Mesendoderm (in vitro differentiated cells): ENCODE measurements around the gene RPS6KA2.
"Not testable (repeated sequence)": the region's sequence is repeated elsewhere in the genome, so short reads cannot be mapped to it uniquely, and the experiment has no call there.

Source experiments
- DNase-seq: peaks from one replicate; pipeline ENCODE4 v3.0.0; 2013
- H2AK5ac ChIP-seq: 2 replicates; pipeline ENCODE4 v1.6.1; 2013; ENCODE audit warnings: low read length, inconsistent platforms
- H2BK120ac ChIP-seq: 2 replicates; pipeline ENCODE4 v1.6.1; 2013; ENCODE audit warnings: low read depth, mild to moderate bottlenecking, low read length, moderate library complexity, mixed read lengths
- H2BK15ac ChIP-seq: replicated peaks from 2 replicates; pipeline ENCODE4 v1.6.1; 2013; ENCODE audit warnings: low read depth, mild to moderate bottlenecking, moderate library complexity
- H2BK5ac ChIP-seq: 2 replicates; pipeline ENCODE4 v1.6.1; 2013; ENCODE audit warnings: low read length, inconsistent platforms
- H3K18ac ChIP-seq: 2 replicates; pipeline ENCODE4 v1.6.1; 2013; ENCODE audit warnings: mild to moderate bottlenecking, low read length, mixed read lengths
- H3K23ac ChIP-seq: one replicate; pipeline ENCODE4 v1.6.1; 2013; ENCODE audit warnings: low read length
- H3K27ac ChIP-seq: 2 replicates; pipeline ENCODE4 v1.5.1; 2013; ENCODE audit warnings: low read depth, mild to moderate bottlenecking, inconsistent platforms, low read length, moderate library complexity
- H3K27me3 ChIP-seq: 2 replicates; pipeline ENCODE4 v1.6.1; 2013; ENCODE audit warnings: low read length, control low read depth, mild to moderate bottlenecking, inconsistent platforms; ENCODE audit not compliant: insufficient read depth, poor library complexity
- H3K36me3 ChIP-seq: 2 replicates; pipeline ENCODE4 v1.6.1; 2013; ENCODE audit warnings: low read length, inconsistent platforms; ENCODE audit not compliant: control insufficient read depth, insufficient read depth
- H3K4ac ChIP-seq: one replicate; pipeline ENCODE4 v1.6.1; 2013; ENCODE audit warnings: low read depth, mild to moderate bottlenecking, low read length, moderate library complexity
- H3K4me1 ChIP-seq: 2 replicates; pipeline ENCODE4 v1.6.1; 2013; ENCODE audit warnings: low read depth, low read length, inconsistent platforms; ENCODE audit not compliant: control insufficient read depth
- H3K4me2 ChIP-seq: 2 replicates; pipeline ENCODE4 v1.6.1; 2013; ENCODE audit warnings: low read length
- H3K4me3 ChIP-seq: 2 replicates; pipeline ENCODE4 v1.5.1; 2013; ENCODE audit warnings: mild to moderate bottlenecking, low read length
- H3K56ac ChIP-seq: one replicate; pipeline ENCODE4 v1.6.1; 2013; ENCODE audit warnings: low read length
- H3K79me1 ChIP-seq: 2 replicates; pipeline ENCODE4 v1.6.1; 2013; ENCODE audit warnings: low read length, inconsistent platforms
- H3K79me2 ChIP-seq: 2 replicates; pipeline ENCODE4 v1.6.1; 2013; ENCODE audit warnings: mild to moderate bottlenecking, low read length; ENCODE audit not compliant: control insufficient read depth, insufficient read depth
- H3K9ac ChIP-seq: 2 replicates; pipeline ENCODE4 v1.6.1; 2013; ENCODE audit warnings: low read length, inconsistent platforms
- H4K5ac ChIP-seq: one replicate; pipeline ENCODE4 v1.6.1; 2013; ENCODE audit warnings: low read length
- H4K8ac ChIP-seq: one replicate; pipeline ENCODE4 v1.6.1; 2013; ENCODE audit warnings: low read depth, mild to moderate bottlenecking, control low read depth, low read length, moderate library complexity
- WGBS: extraction: QIAGEN DNeasy Blood & Tissue Kit; methylation state at CpG from one replicate; pipeline ENCODE4 v1.1.7; 2013; ENCODE audit warnings: low lambda C conversion rate, missing lambda C conversion rate; ENCODE audit not compliant: insufficient coverage; ENCODE audit errors: extremely low coverage; 5-methylcytosine and 5-hydroxymethylcytosine counted together

RPS6KA2 gene

GRCh38 chr6:166539011-166539385 is 88.1 kb downstream of the RPS6KA2 start:
- H3K4me1 ChIP-seq, H3K4ac ChIP-seq, H3K4me2 ChIP-seq, H3K27ac ChIP-seq, H3K36me3 ChIP-seq, H2BK5ac ChIP-seq, H2AK5ac ChIP-seq, H3K79me2 ChIP-seq, H3K27me3 ChIP-seq, H3K9ac ChIP-seq, H2BK15ac ChIP-seq, H3K56ac ChIP-seq, H3K79me1 ChIP-seq, H3K23ac ChIP-seq, H3K18ac ChIP-seq, DNase-seq, H4K8ac ChIP-seq, H3K4me3 ChIP-seq: not testable (repeated sequence)
- peak overlapping the region; percentile 6 for H4K5ac ChIP-seq
- no CpG with 5 or more reads among the region's 9 CpGs for WGBS
- H2BK120ac ChIP-seq, result peak overlapping the region; percentile 32

GRCh38 chr6:166538297-166539010 is 88.6 kb downstream of the RPS6KA2 start:
- H3K4me3 ChIP-seq, result no peak overlapping the region
- H2BK5ac ChIP-seq, result no peak overlapping the region
- H2AK5ac ChIP-seq, result no peak overlapping the region
- no peaks in the 10 kb centered on the region for H3K36me3 ChIP-seq
- H3K79me2 ChIP-seq, result no peaks in the 10 kb centered on the region
- H3K4me2 ChIP-seq, result no peak overlapping the region
- no peak overlapping the region for H4K8ac ChIP-seq
- H3K4me1 ChIP-seq, result peaks cover 8% of the 10 kb centered on the region
- H3K56ac ChIP-seq, result no peak overlapping the region
- no peak for DNase-seq
- no peak overlapping the region for H3K4ac ChIP-seq
- no peaks in the 10 kb centered on the region for H3K27me3 ChIP-seq
- H3K9ac ChIP-seq, result no peak overlapping the region
- H3K79me1 ChIP-seq, result no peaks in the 10 kb centered on the region
- no CpG with 5 or more reads among the region's 17 CpGs for WGBS
- no peak overlapping the region for H3K27ac ChIP-seq
- no peak overlapping the region for H3K18ac ChIP-seq
- no peak overlapping the region for H2BK120ac ChIP-seq
- no peak overlapping the region for H4K5ac ChIP-seq
- H3K23ac ChIP-seq, result no peak overlapping the region
- no peak overlapping the region for H2BK15ac ChIP-seq

- peaks cover 4% of the 10 kb centered on the region for H3K4me1 ChIP-seq
- no peak overlapping the region for H3K4ac ChIP-seq
- no peak overlapping the region for H2BK5ac ChIP-seq
- no peak overlapping the region for H3K4me2 ChIP-seq
- H3K27ac ChIP-seq, result no peak overlapping the region
- no peaks in the 10 kb centered on the region for H3K79me2 ChIP-seq
- no peak overlapping the region for H4K5ac ChIP-seq
- no peaks in the 10 kb centered on the region for H3K27me3 ChIP-seq
- no peak overlapping the region for H2AK5ac ChIP-seq
- no peaks in the 10 kb centered on the region for H3K36me3 ChIP-seq
- no peak overlapping the region for H3K9ac ChIP-seq
- H3K18ac ChIP-seq, result no peak overlapping the region
- no peaks in the 10 kb centered on the region for H3K79me1 ChIP-seq
- no peak overlapping the region for H3K4me3 ChIP-seq
- WGBS, result no CpG with 5 or more reads among the region's 17 CpGs
- H2BK15ac ChIP-seq, result no peak overlapping the region
- no peak overlapping the region for H4K8ac ChIP-seq
- no peak overlapping the region for H3K56ac ChIP-seq
- no peak overlapping the region for H2BK120ac ChIP-seq
- DNase-seq, result no peak
- no peak overlapping the region for H3K23ac ChIP-seq
These were observed 92.2 kb downstream of the RPS6KA2 start for GRCh38 chr6:166534658-166535406.

- H3K4me1 ChIP-seq, result no peaks in the 10 kb centered on the region
- H3K27me3 ChIP-seq, result no peaks in the 10 kb centered on the region
- no peak overlapping the region for H3K56ac ChIP-seq
- no peak overlapping the region for H2BK15ac ChIP-seq
- H3K4me3 ChIP-seq, result no peak overlapping the region
- no peak overlapping the region for H3K23ac ChIP-seq
- WGBS, result no CpG with 5 or more reads among the region's 15 CpGs
- no peak for DNase-seq
- H4K5ac ChIP-seq, result no peak overlapping the region
- H3K4ac ChIP-seq, result no peak overlapping the region
- no peak overlapping the region for H4K8ac ChIP-seq
- H3K36me3 ChIP-seq, result no peaks in the 10 kb centered on the region
- H3K79me2 ChIP-seq, result no peaks in the 10 kb centered on the region
- H2BK5ac ChIP-seq, result no peak overlapping the region
- H2BK120ac ChIP-seq, result no peak overlapping the region
- H3K27ac ChIP-seq, result no peak overlapping the region
- no peaks in the 10 kb centered on the region for H3K79me1 ChIP-seq
- H3K4me2 ChIP-seq, result no peak overlapping the region
- H3K9ac ChIP-seq, result no peak overlapping the region
- no peak overlapping the region for H3K18ac ChIP-seq
- H2AK5ac ChIP-seq, result no peak overlapping the region
These were observed 93.7 kb downstream of the RPS6KA2 start for GRCh38 chr6:166533205-166533824.

- H3K4ac ChIP-seq, result no peak overlapping the region
These were observed 94.7 kb downstream of the RPS6KA2 start for GRCh38 chr6:166532302-166532701.

More at GRCh38 chr6:166532302-166532701, 94.7 kb downstream of the RPS6KA2 start:
- H2BK5ac ChIP-seq, result no peak overlapping the region
- H3K27me3 ChIP-seq, result no peaks in the 10 kb centered on the region
- no peak overlapping the region for H3K23ac ChIP-seq
- H3K4me3 ChIP-seq, result no peak overlapping the region
- no peak overlapping the region for H3K18ac ChIP-seq
- no peak for DNase-seq
- H2BK15ac ChIP-seq, result no peak overlapping the region
- no peaks in the 10 kb centered on the region for H3K4me1 ChIP-seq
- no peak overlapping the region for H2BK120ac ChIP-seq
- H3K4me2 ChIP-seq, result no peak overlapping the region
- no peak overlapping the region for H2AK5ac ChIP-seq
- no peak overlapping the region for H4K5ac ChIP-seq
- H3K79me1 ChIP-seq, result no peaks in the 10 kb centered on the region
- H4K8ac ChIP-seq, result no peak overlapping the region
- H3K36me3 ChIP-seq, result no peaks in the 10 kb centered on the region
- H3K56ac ChIP-seq, result no peak overlapping the region
- WGBS, result no CpG with 5 or more reads among the region's 12 CpGs
- no peak overlapping the region for H3K9ac ChIP-seq
- H3K79me2 ChIP-seq, result no peaks in the 10 kb centered on the region
- no peak overlapping the region for H3K27ac ChIP-seq
